HG02763 (cell line): ENCODE data around the gene TBX10.
"Not testable (repeated sequence)": the region's sequence is repeated elsewhere in the genome, so short reads cannot be mapped to it uniquely, and the experiment has no call there.

ENCODE experiments used
- ATAC-seq: cut with Tn5 transposase; IDR thresholded peaks from one replicate; pipeline ENCODE4 v1.9.1; 2021; ENCODE audit warnings: mild to moderate bottlenecking, moderate library complexity; ENCODE audit not compliant: unreplicated experiment

The TBX10 gene

GRCh38 chr11:67604815-67605214, 34.7 kb downstream of the TBX10 start:
- no peak for ATAC-seq

DNA sequence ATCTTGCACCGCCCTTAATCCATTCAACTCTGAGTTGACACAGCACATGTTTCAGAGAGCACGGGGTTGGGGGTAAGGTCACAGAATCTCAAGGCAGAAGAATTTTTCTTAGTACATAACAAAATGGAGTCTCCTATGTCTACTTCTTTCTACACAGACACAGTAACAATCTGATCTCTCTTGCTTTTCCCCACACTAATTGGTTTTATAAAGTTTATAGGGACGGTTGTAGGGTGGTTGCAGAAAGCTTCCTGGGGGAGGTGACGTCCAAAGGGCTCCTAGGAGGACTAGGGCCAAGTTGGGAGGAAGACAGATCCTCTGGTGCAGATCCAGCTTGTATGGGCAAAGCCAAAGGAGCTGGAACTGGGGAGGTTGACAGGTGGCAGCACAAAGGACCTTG, 35.4 kb downstream of the TBX10 start:
- ATAC-seq = not testable (repeated sequence)

DNA sequence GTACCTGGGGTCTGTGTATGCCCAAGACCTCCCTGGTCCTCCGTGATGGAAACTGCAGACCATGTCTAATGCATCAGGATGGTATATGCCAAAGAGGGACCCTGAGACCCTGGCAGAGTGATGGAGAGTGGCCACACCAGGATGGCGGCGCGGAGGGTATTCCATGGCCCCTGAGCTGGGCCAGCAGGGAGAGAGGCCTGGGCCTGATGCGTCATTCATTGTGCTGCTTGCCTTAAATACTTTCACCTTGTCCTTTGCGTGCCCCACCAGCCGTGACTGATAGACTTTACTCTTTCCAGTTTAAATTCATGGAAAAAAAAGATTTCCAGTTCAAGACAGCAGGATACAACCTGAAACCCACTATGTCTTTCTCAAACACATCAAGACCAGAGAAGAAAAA, 38.5 kb downstream of the TBX10 start:
- ATAC-seq = no peak

GRCh38 chr11:67600324-67601029, 39.1 kb downstream of the TBX10 start:
- ATAC-seq = no peak

DNA sequence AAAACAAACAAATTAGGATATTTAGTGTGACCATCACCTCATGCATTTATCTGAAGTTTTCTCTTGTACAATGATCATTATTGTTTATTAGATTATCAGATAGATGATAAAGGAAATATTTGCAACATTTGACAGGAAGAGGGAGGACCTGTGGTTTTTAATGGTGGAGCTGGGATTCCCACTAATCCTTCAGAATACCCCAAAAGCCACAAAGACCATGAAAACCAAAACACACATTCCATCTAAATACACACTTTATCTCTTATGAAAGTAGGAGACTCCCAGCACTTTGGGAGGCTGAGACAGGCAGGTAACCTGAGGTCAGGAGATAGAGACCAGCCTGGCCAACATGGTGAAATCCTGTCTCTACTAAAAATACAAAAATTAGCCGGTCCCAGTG, 40.4 kb downstream of the TBX10 start:
- ATAC-seq = no peak

DNA sequence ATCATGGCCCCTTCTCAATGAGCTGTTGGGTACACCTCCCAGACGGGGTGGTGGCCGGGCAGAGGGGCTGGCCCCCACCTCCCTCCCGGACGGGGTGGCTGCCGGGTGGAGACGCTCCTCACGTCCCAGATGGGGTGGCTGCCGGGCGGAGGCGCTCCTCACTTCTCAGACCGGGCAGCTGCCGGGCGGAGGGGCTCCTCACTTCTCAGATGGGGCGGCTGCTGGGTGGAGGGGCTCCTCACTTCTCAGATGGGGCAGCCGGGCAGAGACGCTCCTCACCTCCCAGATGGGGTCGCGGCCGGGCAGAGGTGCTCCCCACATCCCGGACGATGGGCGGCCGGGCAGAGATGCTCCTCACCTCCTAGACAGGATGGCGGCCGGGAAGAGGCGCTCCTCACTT, 41.6 kb downstream of the TBX10 start:
- ATAC-seq = not testable (repeated sequence)

- ATAC-seq = not testable (repeated sequence)
Observed at GRCh38 chr11:67597458-67597857, 42.1 kb downstream of the TBX10 start.

GRCh38 chr11:67596753-67597300, 42.7 kb downstream of the TBX10 start:
- no peak for ATAC-seq

GRCh38 chr11:67594480-67594879, 45.1 kb downstream of the TBX10 start:
- ATAC-seq = no peak

DNA sequence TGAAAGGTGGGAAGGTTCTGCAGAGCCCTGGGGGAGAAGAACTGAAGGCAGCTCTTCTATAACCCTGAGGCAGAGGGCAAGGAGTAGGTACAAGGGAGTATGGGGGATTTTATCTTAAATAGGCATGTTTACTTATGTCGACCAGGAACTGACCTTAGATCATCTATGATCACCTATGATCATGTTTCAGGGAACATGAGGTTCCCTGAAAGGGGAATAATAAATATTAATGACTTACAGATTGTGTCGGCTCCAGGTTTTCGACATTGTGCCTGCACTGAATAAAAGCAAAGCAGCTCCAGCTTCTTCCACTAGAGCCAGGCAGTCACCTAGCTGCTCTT, 46.0 kb downstream of the TBX10 start:
- ATAC-seq = no peak

DNA sequence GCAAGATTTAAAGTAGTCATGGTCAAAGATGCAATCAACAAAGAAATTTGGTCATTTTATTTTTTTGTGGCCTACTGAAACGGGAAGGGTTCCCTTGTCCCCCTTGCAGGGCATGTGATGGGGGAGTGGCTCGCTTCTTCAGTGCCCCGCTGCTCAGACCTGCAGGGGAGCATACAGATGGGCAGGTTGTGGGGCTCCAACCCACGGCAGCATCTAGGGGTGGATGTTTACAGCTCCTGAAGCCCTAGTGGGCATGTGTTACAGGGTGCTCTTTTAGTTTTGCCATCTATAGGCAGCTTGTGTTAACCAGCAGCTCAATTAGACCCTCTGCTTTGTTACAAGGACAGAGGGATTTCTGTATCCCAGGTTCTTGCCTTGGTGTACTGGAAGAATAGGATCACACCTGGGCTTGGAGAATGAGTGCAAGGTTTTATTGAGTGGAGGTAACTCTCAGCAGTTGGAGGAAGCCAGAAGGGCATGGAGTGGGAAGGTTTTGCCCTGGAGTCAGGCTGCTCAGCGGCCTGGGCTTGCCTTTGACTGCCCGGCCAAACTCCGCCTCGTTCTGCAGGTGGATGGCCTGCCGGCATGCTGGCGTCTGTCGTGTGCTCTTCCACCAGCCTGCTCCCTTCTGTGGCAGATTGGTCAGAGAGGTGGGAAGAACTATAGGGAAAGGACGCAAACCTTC, 46.5 kb downstream of the TBX10 start:
- ATAC-seq = no peak

- not testable (repeated sequence) for ATAC-seq
Observed at GRCh38 chr11:67588899-67589415, 50.6 kb downstream of the TBX10 start.

- no peak for ATAC-seq
Observed at GRCh38 chr11:67588136-67588503, 51.4 kb downstream of the TBX10 start.

DNA sequence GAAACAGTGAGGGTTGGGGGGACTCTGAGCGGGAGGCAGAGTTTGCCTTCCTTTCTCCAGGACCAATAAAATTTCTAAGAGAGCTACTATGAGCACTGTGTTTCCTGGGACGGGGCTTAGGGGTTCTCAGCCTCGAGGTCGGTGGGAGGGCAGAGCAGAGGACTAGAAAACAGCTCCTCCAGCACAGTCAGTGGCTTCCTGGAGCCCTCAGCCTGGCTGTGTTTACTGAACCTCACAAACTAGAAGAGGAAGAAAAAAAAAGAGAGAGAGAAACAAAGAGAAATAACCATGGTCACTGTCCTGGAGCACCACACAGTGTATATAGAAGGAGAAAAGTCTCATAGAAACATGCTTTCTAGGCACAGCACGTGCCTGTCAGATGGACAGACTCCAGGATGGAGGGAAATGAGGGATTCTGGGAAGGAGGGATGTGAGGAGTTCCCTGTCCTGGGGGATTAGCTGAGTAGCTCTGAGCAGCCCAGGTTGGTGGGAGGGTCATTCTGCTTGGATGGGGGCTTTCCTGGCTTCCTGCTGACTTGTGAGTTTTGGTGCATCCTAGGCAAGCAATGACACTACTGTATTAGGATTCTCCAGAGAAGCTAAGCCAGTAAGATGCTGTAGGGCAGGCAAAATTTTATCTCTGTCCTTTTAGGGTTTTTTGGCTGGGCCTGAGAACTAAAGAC, 52.9 kb downstream of the TBX10 start:
- ATAC-seq = no peak

DNA sequence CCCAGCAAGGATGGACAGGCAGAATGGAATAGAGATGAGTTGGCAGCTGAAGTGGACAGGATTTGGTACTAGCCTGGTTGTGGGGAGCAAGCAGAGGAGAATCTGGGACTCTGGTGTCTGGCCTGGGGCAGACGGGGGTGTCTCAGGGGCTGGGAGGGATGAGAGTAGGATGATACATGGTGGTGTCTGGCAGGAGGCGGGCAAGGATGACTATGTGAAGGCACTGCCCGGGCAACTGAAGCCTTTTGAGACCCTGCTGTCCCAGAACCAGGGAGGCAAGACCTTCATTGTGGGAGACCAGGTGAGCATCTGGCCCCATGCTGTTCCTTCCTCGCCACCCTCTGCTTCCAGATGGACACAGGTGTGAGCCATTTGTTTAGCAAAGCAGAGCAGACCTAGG, 53.7 kb downstream of the TBX10 start:
- ATAC-seq = no peak

- no peak for ATAC-seq
Observed at GRCh38 chr11:67584881-67585873, 54.4 kb downstream of the TBX10 start.

- peak; percentile 1 for ATAC-seq
Observed at GRCh38 chr11:67584205-67584880, 55.2 kb downstream of the TBX10 start.

DNA sequence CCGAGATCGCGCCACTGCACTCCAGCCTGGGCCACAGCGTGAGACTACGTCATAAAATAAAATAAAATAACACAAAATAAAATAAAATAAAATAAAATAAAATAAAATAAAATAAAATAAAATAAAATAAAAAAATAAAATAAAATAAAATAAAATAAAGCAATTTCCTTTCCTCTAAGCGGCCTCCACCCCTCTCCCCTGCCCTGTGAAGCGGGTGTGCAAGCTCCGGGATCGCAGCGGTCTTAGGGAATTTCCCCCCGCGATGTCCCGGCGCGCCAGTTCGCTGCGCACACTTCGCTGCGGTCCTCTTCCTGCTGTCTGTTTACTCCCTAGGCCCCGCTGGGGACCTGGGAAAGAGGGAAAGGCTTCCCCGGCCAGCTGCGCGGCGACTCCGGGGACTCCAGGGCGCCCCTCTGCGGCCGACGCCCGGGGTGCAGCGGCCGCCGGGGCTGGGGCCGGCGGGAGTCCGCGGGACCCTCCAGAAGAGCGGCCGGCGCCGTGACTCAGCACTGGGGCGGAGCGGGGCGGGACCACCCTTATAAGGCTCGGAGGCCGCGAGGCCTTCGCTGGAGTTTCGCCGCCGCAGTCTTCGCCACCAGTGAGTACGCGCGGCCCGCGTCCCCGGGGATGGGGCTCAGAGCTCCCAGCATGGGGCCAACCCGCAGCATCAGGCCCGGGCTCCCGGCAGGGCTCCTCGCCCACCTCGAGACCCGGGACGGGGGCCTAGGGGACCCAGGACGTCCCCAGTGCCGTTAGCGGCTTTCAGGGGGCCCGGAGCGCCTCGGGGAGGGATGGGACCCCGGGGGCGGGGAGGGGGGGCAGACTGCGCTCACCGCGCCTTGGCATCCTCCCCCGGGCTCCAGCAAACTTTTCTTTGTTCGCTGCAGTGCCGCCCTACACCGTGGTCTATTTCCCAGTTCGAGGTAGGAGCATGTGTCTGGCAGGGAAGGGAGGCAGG, 56.0 kb downstream of the TBX10 start, which contains the start of gene GSTP1:
Gene GSTP1 (plus strand): TSS at position 566 of the 958 bp plus-strand sequence. CDS start 32 bp downstream, at position 598.
- ATAC-seq = peak; percentile 65

DNA sequence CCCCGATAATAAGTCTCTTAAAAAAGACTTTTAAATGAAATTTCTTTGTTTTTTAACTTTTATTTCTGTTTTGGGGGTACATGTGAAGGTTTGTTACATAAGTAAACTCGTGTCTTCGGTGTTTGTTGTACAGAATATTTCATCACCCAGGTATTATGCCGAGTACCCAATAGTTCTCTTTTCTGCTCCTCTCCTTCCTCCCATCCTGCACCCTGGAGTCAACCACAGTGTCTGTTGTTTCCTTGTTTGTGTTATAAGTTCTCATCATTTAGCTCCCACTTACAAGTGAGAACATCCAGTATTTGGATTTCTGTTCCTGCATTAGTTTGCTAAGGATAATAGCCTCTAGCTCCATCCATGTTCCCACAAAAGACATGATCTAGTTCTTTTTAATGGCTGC, 57.6 kb downstream of the TBX10 start:
- ATAC-seq = no peak
